HG03108 (cell line): ENCODE results near the gene LILRB3.
"Not testable (repeated sequence)": the region's sequence is repeated elsewhere in the genome, so short reads cannot be mapped to it uniquely, and the experiment has no call there.

Experiments
- ATAC-seq: cut with Tn5 transposase; IDR thresholded peaks from one replicate; pipeline ENCODE4 v1.9.1; 2021; ENCODE audit warnings: moderate library complexity; ENCODE audit not compliant: unreplicated experiment

Gene LILRB3

GRCh38 chr19:54222474-54223276 is at the start of gene LILRB3:
Gene LILRB3 (minus strand): TSS chr19:54223007. CDS start chr19:54222976, 31 bp downstream.
- not testable (repeated sequence) for ATAC-seq

DNA sequence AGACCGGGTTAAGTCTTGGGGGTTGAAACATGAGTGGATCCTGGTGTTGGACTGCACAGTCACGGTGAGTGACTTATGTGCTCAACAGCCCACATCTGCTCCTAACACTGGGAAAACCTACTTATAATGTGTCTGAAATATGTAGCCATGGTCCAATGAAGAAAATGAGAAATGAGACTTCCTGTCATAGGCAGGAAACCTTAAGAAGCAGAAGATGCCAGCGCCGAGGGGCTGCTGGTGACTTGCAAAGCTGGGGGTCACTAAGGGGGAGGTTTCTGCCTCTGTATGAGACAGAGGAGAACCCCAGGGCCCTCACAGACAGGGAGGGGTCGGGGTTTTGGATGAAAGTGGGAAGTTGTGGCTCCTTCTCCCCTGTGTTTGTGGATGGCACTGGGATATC is 49.4 kb upstream of the LILRB3 start:
- ATAC-seq = not testable (repeated sequence)

DNA sequence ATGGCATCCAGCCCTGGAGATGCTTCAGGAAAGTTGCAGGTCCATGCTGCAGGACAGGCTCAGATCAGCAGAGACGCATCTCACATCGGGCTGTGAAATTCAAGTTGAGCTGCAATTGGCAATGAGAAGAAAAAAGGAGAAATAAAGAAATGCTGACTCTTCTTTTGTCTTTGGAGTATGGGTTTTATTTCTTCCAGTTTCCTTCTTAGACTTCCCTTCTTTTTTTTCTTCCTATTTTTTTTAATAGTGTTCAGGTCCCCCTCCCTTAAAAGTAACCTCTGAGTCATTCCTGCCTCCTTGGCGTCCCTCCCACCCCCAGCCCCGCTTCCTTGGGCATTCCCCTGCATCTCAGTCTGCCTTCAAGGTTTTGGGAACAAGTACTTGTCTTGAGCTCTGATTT is 48.8 kb upstream of the LILRB3 start:
- ATAC-seq = not testable (repeated sequence)

GRCh38 chr19:54271106-54271505 is 48.3 kb upstream of the LILRB3 start:
- ATAC-seq = no peak

DNA sequence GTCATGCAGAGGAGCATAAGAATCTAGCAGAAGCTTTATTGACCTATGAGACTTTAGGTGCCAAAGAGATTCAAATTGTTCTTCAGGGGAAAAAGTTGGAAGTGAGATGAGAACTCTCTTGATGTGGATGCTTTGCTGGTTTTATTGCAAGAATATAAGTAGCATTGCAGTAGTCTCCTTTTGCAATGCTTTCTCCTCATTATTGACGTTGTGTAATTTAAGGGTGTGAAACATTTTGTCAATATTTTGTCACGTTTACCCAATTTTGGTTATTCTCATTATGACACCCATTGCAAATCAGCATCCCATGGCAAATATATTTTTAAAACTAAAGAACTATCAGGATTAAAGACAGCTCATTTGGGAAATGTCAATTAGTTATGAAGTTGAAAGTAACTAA is 46.1 kb upstream of the LILRB3 start:
- ATAC-seq = no peak

- no peak for ATAC-seq
Observed at GRCh38 chr19:54266133-54266532, 43.3 kb upstream of the LILRB3 start.

GRCh38 chr19:54262470-54262869 is 39.7 kb upstream of the LILRB3 start:
- ATAC-seq = no peak

DNA sequence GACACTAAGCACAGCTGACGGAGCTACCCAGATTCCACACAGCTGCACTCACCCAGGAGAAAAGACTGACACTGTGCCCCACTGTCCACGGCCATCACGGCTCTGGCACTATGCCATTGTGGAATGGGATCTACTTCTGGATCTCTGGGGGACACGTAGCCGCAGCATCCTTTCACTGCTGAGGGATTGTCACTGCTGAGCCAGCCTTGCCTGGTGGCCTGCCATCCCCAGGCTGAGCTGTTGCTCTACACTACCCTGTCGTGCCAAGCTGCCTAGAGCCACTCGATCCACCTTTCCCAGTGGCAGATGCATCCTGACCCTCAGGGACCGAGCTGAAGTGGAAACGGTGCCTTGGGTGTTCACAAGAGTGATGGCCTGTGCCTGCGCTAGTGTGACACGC is 39.3 kb upstream of the LILRB3 start:
- no peak for ATAC-seq

DNA sequence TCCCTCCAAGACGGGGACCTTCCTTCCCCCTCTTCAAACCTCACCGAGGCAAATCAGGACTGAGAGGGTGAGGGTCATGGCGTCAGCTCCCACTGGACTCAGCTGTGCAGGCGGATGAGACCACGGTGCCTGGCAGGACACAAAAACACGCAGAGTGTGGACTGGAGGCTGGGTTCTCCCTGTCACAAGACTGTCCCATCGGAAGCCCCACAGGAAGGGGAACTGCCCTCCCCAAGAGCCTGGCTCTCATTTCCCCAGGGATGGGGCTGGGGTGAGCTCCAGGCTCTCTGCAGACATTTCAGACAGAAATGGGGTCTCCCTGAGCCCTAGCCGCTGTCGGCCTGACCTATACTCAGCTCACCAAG is 34.3 kb upstream of the LILRB3 start, which contains the start of gene LILRB5:
Gene LILRB5, minus strand, starts transcription at position 158 of the 365 bp plus-strand sequence. Its CDS starts 80 bp downstream, at position 78.
- no peak for ATAC-seq

DNA sequence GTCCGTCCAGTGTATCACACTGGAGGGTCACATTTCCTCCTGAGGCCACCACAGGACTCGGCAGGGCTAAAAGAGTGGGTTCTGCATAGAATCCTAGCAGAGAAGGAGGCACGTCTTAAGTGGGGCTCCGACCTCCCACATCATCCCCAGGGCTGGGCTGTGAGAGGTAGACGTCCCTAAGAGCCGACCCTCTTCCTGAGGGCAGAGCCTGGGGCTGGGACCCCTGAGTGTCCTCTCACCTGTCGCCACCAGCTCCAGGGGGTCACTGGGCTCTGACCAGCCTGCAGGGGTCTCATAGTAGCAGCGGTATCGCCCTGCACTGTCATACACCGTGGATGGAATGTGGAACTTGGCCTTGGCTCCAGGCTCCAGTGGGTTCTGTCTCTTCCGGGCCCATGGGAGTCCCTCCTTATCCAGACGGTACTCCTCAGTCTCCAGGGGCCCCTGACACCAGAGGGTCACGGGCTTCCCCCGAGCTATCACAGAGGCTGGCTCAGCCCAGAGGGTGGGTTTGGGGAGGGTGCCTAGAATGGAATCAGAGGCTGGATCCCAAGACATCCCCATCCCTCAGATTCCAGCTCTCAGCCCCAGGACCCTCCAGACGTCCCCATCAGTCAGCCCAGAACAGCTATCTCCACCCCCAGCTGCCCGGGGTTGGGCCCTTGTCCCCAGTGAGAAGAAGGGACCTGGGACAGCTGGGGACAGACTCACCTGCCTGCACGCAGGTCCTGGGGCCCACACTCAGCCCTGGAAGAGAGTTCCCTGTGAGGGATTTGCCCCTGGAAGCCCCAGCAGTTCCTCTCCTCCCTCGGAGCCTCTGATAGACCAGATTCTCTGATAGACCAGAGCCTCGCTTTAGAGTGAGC is 33.7 kb upstream of the LILRB3 start:
- ATAC-seq = no peak

- ATAC-seq = no peak
Observed at GRCh38 chr19:54255105-54255775, 32.4 kb upstream of the LILRB3 start.

- ATAC-seq = no peak
Observed at GRCh38 chr19:54254195-54254906, 31.5 kb upstream of the LILRB3 start.

- no peak for ATAC-seq
Observed at GRCh38 chr19:54253331-54254194, 30.8 kb upstream of the LILRB3 start.

GRCh38 chr19:54252845-54253244 is 30.0 kb upstream of the LILRB3 start:
- no peak for ATAC-seq

GRCh38 chr19:54252243-54252642 is 29.4 kb upstream of the LILRB3 start:
- no peak for ATAC-seq

DNA sequence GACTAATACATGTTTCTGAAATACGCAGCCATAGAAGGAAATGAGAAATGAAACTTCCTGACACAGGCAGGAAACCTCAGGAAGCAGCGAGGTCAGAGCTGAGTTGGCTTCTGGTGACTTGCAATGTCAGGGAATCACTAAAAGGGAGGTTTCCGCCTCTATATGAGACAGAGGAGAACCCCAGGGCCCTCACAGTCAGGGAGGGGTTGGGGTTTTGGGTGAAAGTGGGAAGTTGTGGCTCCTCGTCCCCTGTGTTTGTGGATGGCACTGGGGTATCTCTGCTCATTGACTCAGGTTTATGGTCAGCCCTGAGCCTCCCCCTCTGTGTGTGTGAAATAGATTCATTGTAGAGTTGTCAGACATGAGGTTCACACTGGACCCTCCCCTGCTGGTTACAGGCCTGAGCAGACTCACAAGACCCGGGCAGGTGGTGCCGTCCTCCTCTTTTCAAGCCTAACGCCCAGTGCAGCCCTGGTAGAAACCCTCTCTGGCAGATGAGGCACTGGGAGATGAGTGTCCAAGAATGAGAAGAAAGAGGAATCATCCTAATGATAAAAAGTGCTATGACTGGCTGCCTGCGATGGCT is 25.3 kb upstream of the LILRB3 start:
- no peak for ATAC-seq

DNA sequence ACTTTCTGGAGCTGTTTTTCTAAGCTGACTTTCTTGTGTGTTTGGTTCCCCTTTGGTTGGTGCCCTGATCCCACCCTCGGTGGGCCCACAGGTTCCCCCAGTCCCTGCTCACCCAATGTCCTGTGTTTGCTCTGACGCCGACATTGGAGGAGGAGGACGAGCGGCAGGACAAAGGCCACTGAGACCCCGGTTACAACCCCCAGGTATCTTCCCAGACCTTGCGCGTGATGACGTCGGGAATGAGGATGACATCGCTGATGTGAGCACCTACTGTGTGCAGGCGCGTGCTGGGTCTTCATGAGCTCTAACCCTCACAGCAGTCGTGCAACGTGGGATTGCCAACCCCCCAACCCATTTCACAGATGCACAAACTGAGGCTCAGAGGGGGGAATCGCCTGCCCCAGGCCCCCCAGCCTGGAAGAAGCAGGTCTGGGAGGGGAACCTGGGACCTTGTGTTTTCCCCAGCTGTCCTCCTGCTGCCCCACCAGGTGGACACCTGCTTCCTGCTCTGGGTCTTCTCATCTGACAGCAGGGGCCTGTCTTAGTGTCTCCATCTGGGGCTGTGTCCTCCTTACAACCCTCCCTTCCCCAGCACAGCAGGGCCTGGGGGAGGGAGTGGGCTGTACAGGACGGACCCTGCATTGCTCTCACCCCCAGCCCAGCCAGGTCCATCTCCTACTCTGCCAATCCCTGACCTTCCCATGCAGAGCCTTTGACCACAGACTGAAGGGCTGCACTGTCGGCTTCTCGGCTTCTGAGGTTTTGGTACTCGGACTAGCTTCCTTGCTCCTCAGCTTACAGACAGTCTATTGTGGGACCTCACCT is 24.5 kb upstream of the LILRB3 start:
- ATAC-seq = no peak

- ATAC-seq = no peak
Observed at GRCh38 chr19:54245936-54246335, 23.1 kb upstream of the LILRB3 start.

DNA sequence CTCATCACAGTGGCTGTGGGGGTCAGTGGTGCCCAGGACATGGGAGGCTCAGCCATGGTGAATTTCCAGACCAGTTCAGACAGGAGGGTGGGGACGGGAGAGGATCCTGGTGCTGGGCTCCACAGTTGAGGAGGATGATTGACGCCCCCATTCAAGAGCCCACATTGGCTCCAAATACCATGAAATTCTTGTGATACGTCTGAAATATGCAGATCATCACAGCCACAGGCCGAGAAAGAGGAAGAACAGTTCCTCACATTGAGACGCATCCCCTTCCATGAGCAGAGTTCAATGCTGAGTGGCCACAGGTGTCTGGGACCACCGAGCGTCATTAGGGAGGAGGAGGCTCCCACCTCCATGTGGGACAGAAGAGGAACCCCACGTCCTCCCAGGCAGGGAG is 21.0 kb upstream of the LILRB3 start:
- ATAC-seq = not testable (repeated sequence)
